Activated CD4-positive, CD25-positive, alpha-beta regulatory T cell treated with anti-CD3 and anti-CD28 coated beads, Interleukin-2, amount 50 U/mL, for 24 hours (primary cell): ENCODE data around the gene SP100.

Source experiments
- ATAC-seq, 2 donors: fragments of 150-1000 bp; cut with Tn5 transposase; one replicate each; pipeline ENCODE4 v1.10.0; 2021; ENCODE audit warnings: mild to moderate bottlenecking in 1 of 2, moderate library complexity in 1 of 2

The SP100 gene

DNA sequence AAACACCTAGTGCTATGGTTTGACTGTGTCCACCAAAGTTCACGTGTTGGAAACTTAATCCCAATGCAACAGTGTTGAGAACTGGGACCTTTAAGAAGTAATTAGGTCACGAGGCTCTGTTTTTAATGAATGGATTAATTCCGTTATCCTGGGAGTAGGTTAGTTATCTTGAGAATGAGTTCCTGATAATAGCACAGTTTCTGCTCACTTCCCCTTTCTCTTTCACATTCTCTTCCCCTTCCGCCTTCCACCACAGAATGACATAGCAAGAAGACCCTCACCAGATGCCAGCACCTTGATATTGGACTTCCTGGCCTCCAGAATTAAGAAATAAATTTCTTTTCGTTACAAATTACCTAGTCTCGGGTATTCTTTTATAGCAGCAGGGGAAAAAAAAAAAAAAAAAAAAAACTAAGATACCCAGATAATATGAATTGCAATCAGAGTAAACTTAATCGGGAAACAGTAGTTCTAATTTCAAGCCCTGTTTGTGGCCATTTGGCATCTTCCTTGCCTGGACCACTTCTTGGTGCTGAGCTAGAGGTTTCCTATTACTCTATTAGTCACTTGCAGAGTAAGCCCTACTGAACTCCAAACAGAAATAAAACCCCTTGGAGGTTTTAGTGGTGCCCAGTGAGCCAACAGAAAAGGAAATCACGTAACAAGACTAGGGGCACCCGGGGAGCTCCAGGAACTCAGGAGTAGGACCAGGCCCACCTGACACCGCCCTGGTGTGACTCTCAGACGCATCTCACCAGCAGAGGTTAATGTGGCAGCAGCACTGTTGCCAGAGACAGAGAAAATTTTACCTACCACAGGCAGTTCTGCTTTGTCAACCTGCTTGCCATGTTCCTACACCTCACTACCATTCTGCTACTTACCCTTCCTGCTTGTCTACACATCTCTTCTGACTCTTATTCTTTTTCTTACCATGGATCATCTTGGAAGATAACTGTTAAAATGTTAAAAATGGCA lies 149.1 kb downstream of the SP100 start:
- no peak for ATAC-seq

- peak; percentile 21 to 65 for ATAC-seq
Observed at GRCh38 chr2:230569298-230569697, 153.3 kb downstream of the SP100 start.

DNA sequence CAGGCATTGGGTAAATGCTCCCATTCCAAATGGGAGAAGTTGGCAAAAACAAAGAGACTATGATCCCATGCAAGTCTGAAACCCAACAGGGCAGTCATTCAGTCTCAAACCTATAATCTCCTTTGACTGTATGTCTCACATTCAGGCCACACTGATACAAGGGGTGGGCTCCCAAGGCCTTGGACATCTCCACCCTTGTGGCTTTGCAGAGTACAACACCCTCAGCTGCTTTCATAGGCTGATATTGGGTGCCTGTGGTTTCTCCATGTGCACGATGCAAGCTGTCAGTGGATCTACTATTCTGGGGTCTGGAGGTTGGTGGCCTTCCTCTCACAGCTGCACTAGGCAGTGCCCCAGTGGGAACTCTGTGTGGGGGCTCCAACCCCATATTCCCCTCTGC lies 155.0 kb downstream of the SP100 start:
- ATAC-seq = no peak

DNA sequence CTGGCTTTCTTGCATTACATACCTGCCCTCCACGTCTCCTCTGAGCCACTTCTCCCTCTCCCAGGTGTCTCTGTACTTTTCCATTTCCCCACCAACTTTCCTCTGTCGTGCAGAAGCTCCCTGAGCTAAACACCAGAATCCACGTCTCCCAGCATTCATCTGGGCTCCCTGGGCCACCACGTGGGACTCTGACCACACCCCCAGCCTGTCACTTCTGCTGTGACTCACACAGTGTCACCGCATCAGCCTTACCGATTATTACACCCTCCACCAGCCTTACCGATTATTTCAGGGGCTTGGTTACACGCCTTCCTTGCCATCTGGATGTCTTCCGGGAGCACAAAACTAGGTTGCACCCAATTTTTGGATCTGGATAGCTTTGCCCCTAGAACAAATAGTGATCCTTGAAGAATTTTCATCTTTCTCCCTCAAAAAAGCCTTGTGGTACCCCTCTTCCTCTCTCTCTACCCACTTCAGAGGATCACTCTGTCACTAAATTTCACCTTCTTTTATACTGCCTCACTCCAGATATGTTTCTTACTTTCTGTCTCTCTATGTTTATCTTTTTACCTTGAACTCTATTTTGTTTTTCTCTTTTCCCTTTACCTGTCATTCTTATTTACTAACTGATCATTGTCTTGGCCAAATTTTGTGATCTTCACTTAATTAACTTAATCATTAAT lies 159.8 kb downstream of the SP100 start:
- peak; percentile 48 to 81 for ATAC-seq

- no peak for ATAC-seq
Observed at GRCh38 chr2:230577114-230577513, 161.1 kb downstream of the SP100 start.

DNA sequence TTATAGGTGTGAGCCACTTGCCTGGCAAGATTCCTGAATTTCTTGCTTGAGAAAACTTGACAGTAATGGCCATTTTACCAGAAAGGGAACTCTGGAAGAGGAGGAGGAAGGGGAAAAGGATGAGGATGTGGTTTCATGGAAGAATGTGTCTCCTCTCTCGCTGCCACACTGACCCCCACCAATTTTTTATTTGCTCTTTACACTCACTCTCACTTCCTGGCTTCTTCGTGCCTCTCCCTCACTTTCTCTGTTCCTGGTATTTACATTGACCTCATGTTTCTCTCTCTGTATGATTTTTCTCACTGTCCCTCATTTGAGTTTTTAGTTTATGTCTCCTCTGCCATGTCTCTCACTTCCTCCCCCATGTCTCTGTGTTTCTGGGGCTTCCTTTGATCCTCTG lies 162.1 kb downstream of the SP100 start:
- ATAC-seq = no peak

GRCh38 chr2:230582851-230583283 lies 166.9 kb downstream of the SP100 start:
- peak; percentile 88 to 95 for ATAC-seq

GRCh38 chr2:230583581-230583980 lies 167.6 kb downstream of the SP100 start:
- ATAC-seq = peak; percentile 18 to 33

- no peak for ATAC-seq
Observed at GRCh38 chr2:230586328-230586982, 170.5 kb downstream of the SP100 start.

DNA sequence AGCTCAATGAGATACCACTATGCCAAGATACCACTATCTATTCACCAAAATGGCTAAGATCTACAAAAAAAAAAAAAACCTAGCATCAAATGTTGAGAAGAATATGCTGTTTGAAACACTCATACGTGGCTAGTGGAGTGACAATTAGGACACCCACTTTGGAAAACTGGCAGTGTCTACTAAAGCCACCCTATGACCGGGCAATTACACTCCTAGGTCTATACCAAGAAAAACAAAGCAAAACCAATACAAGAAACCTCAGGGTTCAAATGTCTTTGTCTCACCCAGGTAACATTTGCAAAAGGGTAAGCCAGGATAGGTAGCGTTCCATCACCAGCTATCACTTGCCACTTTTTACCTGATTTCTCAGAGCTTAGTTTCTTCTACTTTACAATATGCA lies 173.0 kb downstream of the SP100 start:
- no peak for ATAC-seq

GRCh38 chr2:230589497-230590015 lies 173.6 kb downstream of the SP100 start:
- ATAC-seq = peak; percentile 91 to 94

GRCh38 chr2:230590333-230590732 lies 174.3 kb downstream of the SP100 start:
- ATAC-seq = no peak

- ATAC-seq = no peak
Observed at GRCh38 chr2:230591850-230592249, 175.8 kb downstream of the SP100 start.

DNA sequence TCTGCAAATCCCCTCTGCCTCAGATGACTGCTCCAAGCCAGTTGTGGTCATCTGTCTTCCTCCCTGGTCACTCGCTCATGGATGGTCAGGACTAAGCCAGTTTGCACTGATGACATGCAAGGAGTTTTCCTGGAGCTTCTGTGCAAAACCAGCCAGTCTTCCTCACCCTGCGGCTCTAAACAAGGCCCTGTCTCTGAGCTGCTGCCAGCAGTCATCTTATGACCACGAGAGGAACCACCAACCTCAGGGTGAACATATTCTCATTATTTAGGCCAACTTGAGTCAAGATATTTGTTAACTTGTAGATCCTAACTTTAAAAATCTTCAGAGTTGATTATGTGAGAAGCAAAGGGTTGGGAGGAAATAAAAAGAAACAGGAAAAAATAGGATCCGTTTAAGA lies 176.8 kb downstream of the SP100 start:
- peak in 1 of 2 donors; percentile 37 for ATAC-seq
